ENCODE data around the gene LYPD6. TPM values are rescaled to one million over a fixed set of nuclear protein-coding genes. Genes with fewer than 3 reads are reported as not detected.

Gene LYPD6
- total RNA-seq, 4 donors from 2014 or later, result 0.79 to 1.2 (median 1.1) TPM; not detected in 1

GRCh38 chr2:149430743-149431736 is 100.7 kb downstream of the LYPD6 start:
- intact Hi-C loops (cut with DNase I; ENCODE audit: low total_unique reads), result no loop called here
- 43 to 44% methylated on average over 6 of the region's 6 CpGs for WGBS, 2 donors
- no peak overlapping the region for H3K4me3 ChIP-seq (ENCODE audit: low read depth, poor library complexity, severe bottlenecking)

DNA sequence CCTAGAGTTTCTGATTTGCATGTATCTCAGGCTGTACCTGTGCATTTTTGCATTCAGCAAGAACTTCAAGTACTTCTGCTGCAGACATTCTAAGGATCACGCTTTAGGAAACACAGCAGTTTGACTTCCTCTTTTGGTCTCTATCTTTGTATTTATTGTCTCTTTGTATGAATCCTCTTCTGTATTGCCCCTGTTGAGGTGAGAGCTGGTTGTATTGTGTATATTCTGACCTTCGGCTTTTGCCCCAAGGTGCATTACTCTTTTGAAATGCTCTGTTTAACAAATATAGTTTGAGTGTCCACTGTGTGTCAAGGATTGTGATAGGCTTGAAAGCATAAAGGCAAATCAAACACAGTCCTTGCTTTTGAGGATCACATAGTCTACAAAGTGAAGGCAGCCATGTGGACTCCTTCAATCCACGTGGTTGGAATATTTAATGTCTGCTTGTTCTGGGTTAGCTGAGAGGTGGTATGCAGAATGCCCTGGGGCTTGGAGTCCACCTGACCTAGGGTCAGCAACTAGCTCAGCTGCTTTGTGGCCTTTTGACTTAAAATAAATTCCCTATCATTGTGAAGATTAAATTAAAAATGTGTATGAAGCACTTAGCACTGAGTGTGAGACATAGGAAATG is 108.1 kb downstream of the LYPD6 start:
- TF ChIP-seq POLR2A (IDR thresholded peaks at IDR 0.05), result no peak
- TF ChIP-seq, protein P1, sequence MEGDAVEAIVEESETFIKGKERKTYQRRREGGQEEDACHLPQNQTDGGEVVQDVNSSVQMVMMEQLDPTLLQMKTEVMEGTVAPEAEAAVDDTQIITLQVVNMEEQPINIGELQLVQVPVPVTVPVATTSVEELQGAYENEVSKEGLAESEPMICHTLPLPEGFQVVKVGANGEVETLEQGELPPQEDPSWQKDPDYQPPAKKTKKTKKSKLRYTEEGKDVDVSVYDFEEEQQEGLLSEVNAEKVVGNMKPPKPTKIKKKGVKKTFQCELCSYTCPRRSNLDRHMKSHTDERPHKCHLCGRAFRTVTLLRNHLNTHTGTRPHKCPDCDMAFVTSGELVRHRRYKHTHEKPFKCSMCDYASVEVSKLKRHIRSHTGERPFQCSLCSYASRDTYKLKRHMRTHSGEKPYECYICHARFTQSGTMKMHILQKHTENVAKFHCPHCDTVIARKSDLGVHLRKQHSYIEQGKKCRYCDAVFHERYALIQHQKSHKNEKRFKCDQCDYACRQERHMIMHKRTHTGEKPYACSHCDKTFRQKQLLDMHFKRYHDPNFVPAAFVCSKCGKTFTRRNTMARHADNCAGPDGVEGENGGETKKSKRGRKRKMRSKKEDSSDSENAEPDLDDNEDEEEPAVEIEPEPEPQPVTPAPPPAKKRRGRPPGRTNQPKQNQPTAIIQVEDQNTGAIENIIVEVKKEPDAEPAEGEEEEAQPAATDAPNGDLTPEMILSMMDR (IDR thresholded peaks at IDR 0.05), result no peak

More at GRCh38 chr2:149430743-149431736, 100.7 kb downstream of the LYPD6 start:
- DNase-seq (ENCODE audit: low spot score in 2 of 2), result no peak
- TF ChIP-seq, protein P1 (IDR thresholded peaks at IDR 0.05), result no peak

DNA sequence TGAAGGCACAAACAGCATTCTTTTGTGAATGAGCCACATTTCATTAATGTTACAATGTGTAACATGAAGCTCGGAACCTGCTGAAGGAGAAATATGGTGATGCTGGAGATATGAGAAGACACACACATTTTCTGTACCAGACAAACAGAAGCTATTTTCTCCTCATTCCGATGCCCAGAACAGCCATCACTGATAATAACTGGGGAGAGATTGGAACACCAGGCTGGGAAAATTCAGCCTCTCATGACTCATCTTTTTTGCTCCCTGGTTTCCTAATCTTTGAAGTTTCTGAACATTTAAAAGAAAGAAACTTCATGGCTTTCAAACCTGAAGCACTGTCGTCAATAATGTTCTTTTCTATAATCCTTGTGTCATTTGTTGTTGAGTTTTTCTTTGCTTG is 110.9 kb downstream of the LYPD6 start:
- WGBS, 2 donors, result 89 to 93% methylated on average over 3 of the region's 3 CpGs
- intact Hi-C loops (cut with DNase I; ENCODE audit: low total_unique reads), result no loop called here
- H3K4me3 ChIP-seq (ENCODE audit: low read depth, poor library complexity, severe bottlenecking), result no peak overlapping the region
- DNase-seq (ENCODE audit: low spot score in 2 of 2), result no peak
- no peak for TF ChIP-seq POLR2A (IDR thresholded peaks at IDR 0.05)
- TF ChIP-seq, protein P1 (IDR thresholded peaks at IDR 0.05), result no peak

More for the DNA sequence above, 108.1 kb downstream of the LYPD6 start:
- WGBS, 2 donors, result 82 to 83% methylated on average over 3 of the region's 3 CpGs
- H3K4me3 ChIP-seq (ENCODE audit: low read depth, poor library complexity, severe bottlenecking), result no peak overlapping the region
- no peak for DNase-seq (ENCODE audit: low spot score in 2 of 2)
- intact Hi-C loops (cut with DNase I; ENCODE audit: low total_unique reads), result no loop called here

- 87 to 90% methylated on average over 4 of the region's 4 CpGs for whole genome bisulfite sequencing, 2 donors
- no peak for DNase-seq (ENCODE audit: low spot score in 2 of 2)
- intact Hi-C loops (cut with DNase I; ENCODE audit: low total_unique reads), result no loop called here
- TF ChIP-seq, protein P1 (IDR thresholded peaks at IDR 0.05), result no peak
- no peak for TF ChIP-seq POLR2A (IDR thresholded peaks at IDR 0.05)
- H3K4me3 ChIP-seq (ENCODE audit: low read depth, poor library complexity, severe bottlenecking), result no peak overlapping the region
Measured at GRCh38 chr2:149442346-149442745, 112.0 kb downstream of the LYPD6 start.

GRCh38 chr2:149443150-149443549 is 112.8 kb downstream of the LYPD6 start:
- H3K4me3 ChIP-seq (ENCODE audit: low read depth, poor library complexity, severe bottlenecking), result no peak overlapping the region
- no peak for DNase-seq (ENCODE audit: low spot score in 2 of 2)
- 31 to 33% methylated on average over 2 of the region's 2 CpGs for WGBS, 2 donors
- TF ChIP-seq, protein P1 (IDR thresholded peaks at IDR 0.05), result no peak
- TF ChIP-seq POLR2A (IDR thresholded peaks at IDR 0.05), result no peak
- intact Hi-C loops (cut with DNase I; ENCODE audit: low total_unique reads), result no loop called here
